Transverse colon (tissue), 4 donors: ENCODE data around the gene CCN2. TPM values are rescaled to one million over a fixed set of nuclear protein-coding genes. Genes with fewer than 3 reads are reported as not detected.

ENCODE experiments used
- DNase-seq: peaks from one replicate; pipeline ENCODE4 v3.0.0-alpha.2; 2019
- H3K27ac ChIP-seq, 4 donors: fragments of 200-600 bp; sonication (generic); 2 replicates each; pipeline ENCODE4 v1.5.1; 2016 to 2018; ENCODE audit warnings: inconsistent platforms in 4 of 4
- H3K27me3 ChIP-seq: fragments of 200-600 bp; sonication (generic); 2 replicates; pipeline ENCODE4 v1.5.1; 2017; ENCODE audit warnings: inconsistent platforms
- H3K36me3 ChIP-seq, 4 donors: fragments of 200-600 bp; sonication (generic); 2 replicates each; pipeline ENCODE4 v1.5.1; 2017 to 2019; ENCODE audit warnings: inconsistent platforms in 4 of 4
- H3K4me1 ChIP-seq, 4 donors: fragments of 200-600 bp; sonication (generic); 2 replicates each; pipeline ENCODE4 v1.5.1; 2017 to 2020; ENCODE audit warnings: inconsistent platforms in 4 of 4
- H3K4me3 ChIP-seq, 4 donors: fragments of 200-600 bp; sonication (generic); 1 replicate in 1 of 4; 2 replicates in 3 of 4; pipeline versions ENCODE4 v1.5.1 to v1.6.1; 2017 to 2019; ENCODE audit warnings: inconsistent platforms in 4 of 4
- H3K9me3 ChIP-seq, 2 donors: fragments of 200-600 bp; sonication (generic); 2 replicates each; pipeline ENCODE4 v1.5.1; 2017 to 2019; ENCODE audit warnings: inconsistent platforms in 2 of 2
- EP300 ChIP-seq: sonication (generic); formaldehyde crosslinking; IDR thresholded peaks from one replicate; pipeline ENCODE4 v1.6.1; 2017; ENCODE audit warnings: antibody characterized with exemption, low read depth
- POLR2A ChIP-seq: fragments of 450-650 bp; IDR thresholded peaks from one replicate; pipeline ENCODE4 v1.6.1; 2016; ENCODE audit warnings: antibody characterized with exemption, mild to moderate bottlenecking, moderate library complexity
- POLR2AphosphoS5 ChIP-seq, 3 donors: sonication (generic); formaldehyde crosslinking; IDR thresholded peaks; one replicate each; pipeline ENCODE4 v1.6.1; 2016; ENCODE audit warnings: antibody characterized with exemption in 3 of 3
- WGBS, 2 donors: methylation state at CpG; one replicate each; pipeline ENCODE4 v1.1.5; 2018; ENCODE audit warnings: low coverage in 1 of 2; 5-methylcytosine and 5-hydroxymethylcytosine counted together
- in situ Hi-C, 4 donors: fragments of 200-750 bp; cut with MboI; loops; one replicate each; pipeline versions ENCODE4 v1.15.0 to v1.15.1; 2017; ENCODE audit warnings: low sequenced_read_pairs in 3 of 4, low pct_ligation_motif_present in 1 of 4, low pct_unique_long_range_greater_than_20kb in 1 of 4
- intact Hi-C: fragments of 100-400 bp; cut with DNase I; formaldehyde crosslinking; loops from one replicate; pipeline ENCODE4 v1.15.1; 2023; ENCODE audit warnings: low total_unique reads
- total RNA-seq, 4 donors: library from RNA; depleted of rRNA; stranded (reverse); fragments of >200 nt; gene quantifications; one replicate each; pipeline ENCODE4 v1.1.0, GENCODE V29; 2016
- TF ChIP-seq, protein P1 (sequence below), 5 experiments: fragments of 200-600 bp in 3 of 5; fragments of 450-650 bp in 2 of 5; sonication (generic) in 3 of 5; IDR thresholded peaks; 1 replicate in 2 of 5; 2 replicates in 3 of 5; pipeline ENCODE4 v1.5.1; 2016 to 2017; ENCODE audit warnings: antibody characterized with exemption in 5 of 5, inconsistent platforms in 3 of 5, mild to moderate bottlenecking in 2 of 5, moderate library complexity in 1 of 5

The CCN2 gene
- total RNA-seq, 4 donors from 2014 or later, result 37.0 to 146 (median 58.0) TPM

DNA sequence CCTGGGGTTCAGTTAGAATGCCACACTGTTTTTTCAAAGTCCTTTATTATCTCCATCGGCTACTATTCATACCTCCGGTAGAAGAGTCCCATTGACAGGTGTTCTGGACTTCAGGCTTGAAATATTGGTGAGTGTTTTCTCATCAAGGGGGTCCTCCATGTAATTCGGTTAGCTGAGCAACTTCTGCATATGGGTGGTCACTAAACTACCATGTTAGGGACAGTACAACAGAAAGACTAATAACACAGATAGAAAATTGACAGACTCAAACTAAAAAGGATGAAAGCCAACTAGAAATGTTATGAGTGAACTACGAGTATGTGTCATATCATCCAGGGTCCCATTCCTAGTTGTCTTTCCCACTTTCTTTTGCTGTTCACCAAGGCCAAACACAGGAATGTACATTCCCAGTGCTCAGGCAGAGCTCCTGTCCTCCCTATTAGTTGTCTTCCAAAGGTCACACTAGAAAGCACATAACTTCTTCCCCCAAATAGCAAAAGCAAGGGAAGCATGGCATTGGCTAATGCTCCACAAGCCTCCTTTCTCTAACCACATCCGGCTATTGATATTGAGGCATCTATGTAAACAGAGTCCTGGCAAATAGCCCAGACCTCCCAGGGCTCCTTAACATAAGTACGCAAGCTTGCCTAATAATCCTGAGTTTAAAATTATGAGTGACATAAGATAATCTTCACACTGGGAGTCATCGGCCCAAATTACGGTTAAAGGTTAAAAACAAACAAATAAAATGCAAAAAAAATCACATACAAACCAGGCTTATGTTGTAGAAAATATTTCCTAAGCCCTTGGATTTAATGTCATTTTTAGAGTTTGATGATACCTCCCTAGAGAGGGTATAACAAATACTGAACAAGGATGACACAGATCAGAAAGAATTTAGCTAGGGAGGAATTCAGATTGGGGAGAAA lies 13.2 kb downstream of the CCN2 start:
- Histone ChIP-seq H3K36me3 (no peaks in the 10 kb centered on the region), H3K4me3 (no peak overlapping the region), H3K27ac (peak overlapping the region in 1 of 4 donors; percentile 18), H3K9me3 (no peaks in the 10 kb centered on the region), H3K4me1 (no peaks in the 10 kb centered on the region), H3K27me3 (no peaks in the 10 kb centered on the region)
- DNase-seq, result no peak
- 76 to 78% methylated on average over 2 to 8 of the region's 8 CpGs for WGBS, 2 donors
- TF ChIP-seq, protein P1, sequence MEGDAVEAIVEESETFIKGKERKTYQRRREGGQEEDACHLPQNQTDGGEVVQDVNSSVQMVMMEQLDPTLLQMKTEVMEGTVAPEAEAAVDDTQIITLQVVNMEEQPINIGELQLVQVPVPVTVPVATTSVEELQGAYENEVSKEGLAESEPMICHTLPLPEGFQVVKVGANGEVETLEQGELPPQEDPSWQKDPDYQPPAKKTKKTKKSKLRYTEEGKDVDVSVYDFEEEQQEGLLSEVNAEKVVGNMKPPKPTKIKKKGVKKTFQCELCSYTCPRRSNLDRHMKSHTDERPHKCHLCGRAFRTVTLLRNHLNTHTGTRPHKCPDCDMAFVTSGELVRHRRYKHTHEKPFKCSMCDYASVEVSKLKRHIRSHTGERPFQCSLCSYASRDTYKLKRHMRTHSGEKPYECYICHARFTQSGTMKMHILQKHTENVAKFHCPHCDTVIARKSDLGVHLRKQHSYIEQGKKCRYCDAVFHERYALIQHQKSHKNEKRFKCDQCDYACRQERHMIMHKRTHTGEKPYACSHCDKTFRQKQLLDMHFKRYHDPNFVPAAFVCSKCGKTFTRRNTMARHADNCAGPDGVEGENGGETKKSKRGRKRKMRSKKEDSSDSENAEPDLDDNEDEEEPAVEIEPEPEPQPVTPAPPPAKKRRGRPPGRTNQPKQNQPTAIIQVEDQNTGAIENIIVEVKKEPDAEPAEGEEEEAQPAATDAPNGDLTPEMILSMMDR (IDR thresholded peaks at IDR 0.05), result no peak
- TF ChIP-seq EP300, result no peak
- TF ChIP-seq POLR2AphosphoS5 (IDR thresholded peaks at IDR 0.05), result no peak
- TF ChIP-seq POLR2A, result no peak
- intact Hi-C loops (no loop called here), in situ Hi-C loops (loop anchor here in 1 of 4 donors (25.0 kb wide), 1 partner anchor 274 kb away; no protein-coding TSS in a partner anchor)

DNA sequence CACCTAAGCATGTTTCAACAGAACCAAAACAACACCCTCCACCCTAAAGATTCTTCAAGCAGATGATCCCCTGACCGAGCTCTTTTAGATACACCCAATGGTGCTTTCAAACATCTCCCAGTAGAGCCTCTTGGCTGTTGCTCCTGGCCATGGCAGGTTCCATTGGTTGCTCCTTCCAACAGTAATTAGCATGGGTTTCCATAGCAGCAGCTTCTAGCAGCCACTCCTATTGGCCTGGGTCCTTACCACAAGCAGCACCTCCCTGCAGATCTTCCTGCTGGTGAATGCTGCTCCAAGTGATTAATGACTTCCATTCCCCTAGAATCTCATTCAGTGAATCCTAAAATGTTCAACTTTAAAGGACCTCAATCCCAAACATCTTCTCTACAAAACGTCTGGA lies 13.9 kb downstream of the CCN2 start:
- Histone ChIP-seq H3K9me3 (no peaks in the 10 kb centered on the region), H3K4me3 (no peak overlapping the region), H3K27ac (no peak overlapping the region), H3K36me3 (no peaks in the 10 kb centered on the region), H3K4me1 (no peaks in the 10 kb centered on the region), H3K27me3 (no peaks in the 10 kb centered on the region)
- intact Hi-C loops (no loop called here), in situ Hi-C loops (loop anchor here in 1 of 4 donors (25.0 kb wide), 1 partner anchor 275 kb away; no protein-coding TSS in a partner anchor)
- WGBS, 2 donors, result 69 to 73% methylated on average over 2 of the region's 2 CpGs
- DNase-seq, result no peak
- no peak for TF ChIP-seq POLR2A
- TF ChIP-seq, protein P1 (IDR thresholded peaks at IDR 0.05), result no peak
- TF ChIP-seq POLR2AphosphoS5 (IDR thresholded peaks at IDR 0.05), result no peak
- TF ChIP-seq EP300, result no peak

DNA sequence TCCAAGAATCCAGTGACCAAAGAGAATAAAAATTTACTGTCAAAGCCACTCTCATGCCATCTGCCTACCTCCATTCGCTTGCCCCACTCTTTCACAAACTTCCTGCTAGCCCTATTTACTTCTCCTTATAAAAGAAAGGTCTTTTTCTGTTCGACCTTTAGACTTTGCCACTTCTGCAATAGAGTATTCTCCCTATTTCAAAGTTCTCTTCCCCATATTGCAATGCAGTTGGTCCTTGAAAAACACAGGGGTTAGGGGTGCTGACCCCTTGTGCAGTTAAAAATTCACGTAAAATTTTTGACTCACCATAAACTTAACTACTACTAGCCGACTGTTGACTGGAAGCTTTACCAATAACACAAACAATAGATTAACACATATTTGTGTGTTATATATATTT lies 15.0 kb downstream of the CCN2 start:
- no peaks in the 10 kb centered on the region for H3K4me1 ChIP-seq
- no peak for DNase-seq
- TF ChIP-seq POLR2A (no peak), EP300 (no peak), POLR2AphosphoS5 (IDR thresholded peaks at IDR 0.05) (no peak)
- TF ChIP-seq, protein P1 (IDR thresholded peaks at IDR 0.05), result no peak
- H3K27me3 ChIP-seq, result no peaks in the 10 kb centered on the region
- in situ Hi-C loops, result loop anchor here in 1 of 4 donors (25.0 kb wide), 1 partner anchor 276 kb away; no protein-coding TSS in a partner anchor
- H3K9me3 ChIP-seq, result no peaks in the 10 kb centered on the region
- WGBS, 2 donors, result 68 to 79% methylated on average over 4 of the region's 4 CpGs
- H3K4me3 ChIP-seq, result no peak overlapping the region
- H3K36me3 ChIP-seq, result no peaks in the 10 kb centered on the region
- intact Hi-C loops, result no loop called here
- H3K27ac ChIP-seq, result no peak overlapping the region

DNA sequence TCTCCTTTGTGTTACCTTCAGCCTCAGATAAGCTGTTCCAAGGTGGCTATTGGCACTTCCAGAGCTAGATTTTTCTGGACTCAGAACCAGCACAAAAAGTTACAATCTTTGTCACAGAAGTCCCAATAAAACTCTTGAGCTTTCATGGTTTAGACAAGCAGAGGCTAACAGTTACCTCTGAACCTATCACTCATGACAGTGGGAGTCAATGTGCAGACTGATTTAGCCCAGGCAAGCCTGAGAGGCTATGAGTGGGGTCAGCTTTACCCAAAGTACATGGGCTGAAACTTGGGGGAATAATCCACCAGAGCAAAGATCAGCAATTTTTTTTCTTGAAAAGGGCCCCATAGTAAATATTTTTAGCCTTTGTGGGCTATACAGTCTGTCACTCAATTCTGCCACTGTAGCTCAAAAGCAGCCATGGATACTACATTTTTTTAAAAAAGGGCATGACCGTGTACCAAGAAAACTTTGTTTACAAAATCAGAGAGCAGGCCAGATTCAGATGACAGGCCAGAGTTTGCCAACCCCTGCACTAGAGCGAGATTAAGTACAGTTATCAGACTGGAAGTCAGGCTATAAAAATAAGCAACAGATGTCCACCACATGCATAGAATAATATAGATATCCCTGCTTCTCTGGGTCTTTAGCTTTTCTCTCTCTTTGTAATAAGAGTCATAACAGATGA lies 20.0 kb downstream of the CCN2 start:
- no peak for DNase-seq
- no peaks in the 10 kb centered on the region for H3K9me3 ChIP-seq
- 56 to 64% methylated on average over 2 of the region's 2 CpGs for WGBS, 2 donors
- in situ Hi-C loops (loop anchor here in 1 of 4 donors (25.0 kb wide), 1 partner anchor 281 kb away; no protein-coding TSS in a partner anchor), intact Hi-C loops (no loop called here)
- H3K4me3 ChIP-seq, result no peak overlapping the region
- no peaks in the 10 kb centered on the region for H3K36me3 ChIP-seq
- no peaks in the 10 kb centered on the region for H3K4me1 ChIP-seq
- H3K27ac ChIP-seq, result no peak overlapping the region
- no peaks in the 10 kb centered on the region for H3K27me3 ChIP-seq
- TF ChIP-seq POLR2A, result no peak
- no peak for TF ChIP-seq EP300
- TF ChIP-seq POLR2AphosphoS5 (IDR thresholded peaks at IDR 0.05), result no peak
- TF ChIP-seq, protein P1 (IDR thresholded peaks at IDR 0.05), result no peak
